ENCODE results near the gene TMEM239.

DNA sequence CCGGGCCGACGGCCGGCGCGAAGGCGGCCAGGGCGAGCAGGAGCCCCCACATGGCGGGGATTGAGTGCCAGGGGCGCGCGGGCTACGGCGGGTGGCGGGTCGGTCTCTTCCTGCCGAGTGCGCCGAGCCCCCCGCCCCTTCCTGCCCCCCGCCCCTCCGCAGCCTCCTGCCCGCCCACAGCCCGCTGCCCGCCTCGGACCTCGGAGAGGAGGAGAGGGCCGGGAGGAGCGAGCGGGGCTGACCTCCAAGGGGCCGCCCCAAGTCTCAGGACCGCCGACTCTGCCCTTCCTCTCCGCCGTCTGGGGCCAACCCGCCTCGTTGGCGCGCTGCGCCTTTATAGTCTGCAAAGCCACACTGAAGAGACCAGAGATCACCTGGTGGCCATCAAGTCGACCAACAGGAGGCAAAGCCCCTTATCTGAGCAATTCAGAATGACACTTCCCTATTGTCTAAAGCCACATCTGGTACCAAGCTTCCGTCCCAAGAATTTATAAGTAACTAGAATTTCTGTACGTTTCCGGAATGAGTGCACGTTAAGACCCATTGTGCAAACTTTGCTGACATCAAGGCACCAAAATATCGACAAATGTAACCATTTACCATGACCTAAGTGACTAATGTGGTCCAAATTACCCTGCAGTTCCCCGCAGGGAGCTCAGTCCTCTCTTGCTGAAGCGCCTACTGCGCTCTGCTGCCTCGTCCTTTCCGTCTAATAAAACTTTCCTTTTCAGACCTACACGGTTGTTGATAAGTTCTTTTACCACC is 15.5 kb upstream of the TMEM239 start, which contains the start of gene CPXM1:
- TF ChIP-seq, protein P1, sequence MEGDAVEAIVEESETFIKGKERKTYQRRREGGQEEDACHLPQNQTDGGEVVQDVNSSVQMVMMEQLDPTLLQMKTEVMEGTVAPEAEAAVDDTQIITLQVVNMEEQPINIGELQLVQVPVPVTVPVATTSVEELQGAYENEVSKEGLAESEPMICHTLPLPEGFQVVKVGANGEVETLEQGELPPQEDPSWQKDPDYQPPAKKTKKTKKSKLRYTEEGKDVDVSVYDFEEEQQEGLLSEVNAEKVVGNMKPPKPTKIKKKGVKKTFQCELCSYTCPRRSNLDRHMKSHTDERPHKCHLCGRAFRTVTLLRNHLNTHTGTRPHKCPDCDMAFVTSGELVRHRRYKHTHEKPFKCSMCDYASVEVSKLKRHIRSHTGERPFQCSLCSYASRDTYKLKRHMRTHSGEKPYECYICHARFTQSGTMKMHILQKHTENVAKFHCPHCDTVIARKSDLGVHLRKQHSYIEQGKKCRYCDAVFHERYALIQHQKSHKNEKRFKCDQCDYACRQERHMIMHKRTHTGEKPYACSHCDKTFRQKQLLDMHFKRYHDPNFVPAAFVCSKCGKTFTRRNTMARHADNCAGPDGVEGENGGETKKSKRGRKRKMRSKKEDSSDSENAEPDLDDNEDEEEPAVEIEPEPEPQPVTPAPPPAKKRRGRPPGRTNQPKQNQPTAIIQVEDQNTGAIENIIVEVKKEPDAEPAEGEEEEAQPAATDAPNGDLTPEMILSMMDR (IDR thresholded peaks at IDR 0.05 in 4 of 5, conservative IDR thresholded peaks at IDR 0.05 in 1 of 5), result no peak
- no peak for TF ChIP-seq POLR2A (IDR thresholded peaks at IDR 0.05)
